ENCODE results near the gene NCF4.

Gene NCF4

GRCh38 chr22:36872866-36873498, 12.2 kb downstream of the NCF4 start:
- H3K27ac ChIP-seq, result no peak overlapping the region
- no peak for TF ChIP-seq CTCF (IDR thresholded peaks at IDR 0.05)
- H3K4me3 ChIP-seq, result no peak overlapping the region
- DNase-seq (ENCODE audit: low spot score), result no peak

GRCh38 chr22:36873614-36874308, 13.0 kb downstream of the NCF4 start:
- DNase-seq (ENCODE audit: low spot score), result peak; percentile 68
- peak overlapping the region in 1 of 2 donors; percentile 41 for H3K27ac ChIP-seq
- no peak for TF ChIP-seq CTCF (IDR thresholded peaks at IDR 0.05)
- no peak overlapping the region for H3K4me3 ChIP-seq

- TF ChIP-seq CTCF (IDR thresholded peaks at IDR 0.05), result no peak
- no peak for DNase-seq (ENCODE audit: low spot score)
- Histone ChIP-seq H3K4me3 (no peak overlapping the region), H3K27ac (peak overlapping the region in 1 of 2 donors; percentile 41)
These were observed 13.5 kb downstream of the NCF4 start for GRCh38 chr22:36874309-36874696.

- no peak for TF ChIP-seq CTCF (IDR thresholded peaks at IDR 0.05)
- peak; percentile 33 for DNase-seq (ENCODE audit: low spot score)
- Histone ChIP-seq H3K27ac (peak overlapping the region in 1 of 2 donors; percentile 41), H3K4me3 (no peak overlapping the region)
These were observed 13.9 kb downstream of the NCF4 start for GRCh38 chr22:36874736-36875135.

GRCh38 chr22:36875741-36876140, 14.9 kb downstream of the NCF4 start:
- no peak overlapping the region for H3K4me3 ChIP-seq
- TF ChIP-seq CTCF (IDR thresholded peaks at IDR 0.05), result no peak
- peak; percentile 62 for DNase-seq (ENCODE audit: low spot score)
- no peak overlapping the region for H3K27ac ChIP-seq

- H3K27ac ChIP-seq, result no peak overlapping the region
- no peak for TF ChIP-seq CTCF (IDR thresholded peaks at IDR 0.05)
- no peak for DNase-seq (ENCODE audit: low spot score)
These were observed 19.0 kb downstream of the NCF4 start for GRCh38 chr22:36879775-36880174.

More at GRCh38 chr22:36879775-36880174, 19.0 kb downstream of the NCF4 start:
- no peak overlapping the region for H3K4me3 ChIP-seq

Data from coronary artery (tissue), 2 donors.